RWPE2 (cell line): ENCODE measurements around the gene PDE4D.
A peak's percentile ranks its signal among the peaks of the same experiment; 100 is the strongest.

ENCODE experiments used
- ATAC-seq: fragments of 200-7000 bp; cut with Tn5 transposase; 3 replicates; pipeline ENCODE4 v1.9.1; 2021; ENCODE audit warnings: low read depth
- DNase-seq: peaks from one replicate; pipeline ENCODE4 v3.0.0-alpha.2; 2020; ENCODE audit warnings: low spot score
- H3K27ac ChIP-seq: fragments of 450-650 bp; 2 replicates; pipeline ENCODE4 v1.5.1; 2017; ENCODE audit warnings: mild to moderate bottlenecking; ENCODE audit not compliant: poor library complexity, severe bottlenecking
- H3K27me3 ChIP-seq: fragments of 250-450 bp; sonication (Bioruptor Pico); 2 replicates; pipeline ENCODE4 v1.5.1; 2021; ENCODE audit warnings: mild to moderate bottlenecking, moderate library complexity; ENCODE audit not compliant: insufficient read depth, poor library complexity, severe bottlenecking
- H3K36me3 ChIP-seq: fragments of 250-450 bp; sonication (Bioruptor Pico); 2 replicates; pipeline ENCODE4 v1.5.1; 2020; ENCODE audit warnings: low read depth, mild to moderate bottlenecking, moderate library complexity
- H3K4me1 ChIP-seq: fragments of 250-450 bp; sonication (Bioruptor Pico); 2 replicates; pipeline ENCODE4 v1.5.1; 2021; ENCODE audit warnings: mild to moderate bottlenecking, moderate library complexity; ENCODE audit not compliant: insufficient read depth, poor library complexity, severe bottlenecking
- H3K4me3 ChIP-seq: fragments of 250-450 bp; sonication (Bioruptor Pico); 2 replicates; pipeline ENCODE4 v1.5.1; 2021; ENCODE audit warnings: mild to moderate bottlenecking, moderate library complexity; ENCODE audit not compliant: severe bottlenecking
- H3K9me3 ChIP-seq: fragments of 250-450 bp; sonication (Bioruptor Pico); 2 replicates; pipeline ENCODE4 v1.5.1; 2021; ENCODE audit warnings: mild to moderate bottlenecking, moderate library complexity; ENCODE audit not compliant: severe bottlenecking
- TF ChIP-seq, protein P1 (sequence below): fragments of 450-650 bp; IDR thresholded peaks from one replicate; pipeline ENCODE4 v1.5.1; 2017; ENCODE audit warnings: mild to moderate bottlenecking, moderate library complexity; ENCODE audit not compliant: poor library complexity, severe bottlenecking

PDE4D gene

DNA sequence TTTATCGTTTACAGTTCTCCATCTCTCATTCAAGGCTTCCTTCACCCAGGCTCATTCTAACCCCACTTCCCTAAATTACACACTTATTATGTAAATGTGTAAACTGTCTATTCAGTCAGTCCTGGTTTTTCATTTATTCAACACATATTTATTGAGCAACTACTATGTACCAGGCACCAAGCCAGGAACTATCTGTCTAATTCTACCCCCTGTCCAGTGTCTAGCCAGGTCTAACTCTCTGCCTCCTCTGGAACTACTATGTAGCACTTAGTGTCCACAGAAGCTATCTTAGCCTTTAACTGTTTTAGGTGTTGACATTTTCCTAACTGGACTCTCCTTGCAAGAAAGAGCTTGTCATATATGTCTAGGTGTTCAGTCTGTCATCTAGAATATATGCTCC is 56.5 kb downstream of the PDE4D start:
- Histone ChIP-seq H3K4me1 (no peaks in the 10 kb centered on the region), H3K27ac (no peak overlapping the region), H3K27me3 (no peaks in the 10 kb centered on the region), H3K9me3 (no peaks in the 10 kb centered on the region), H3K36me3 (no peaks in the 10 kb centered on the region), H3K4me3 (no peak overlapping the region)
- DNase-seq (no peak), ATAC-seq (no peak)
- TF ChIP-seq, protein P1, sequence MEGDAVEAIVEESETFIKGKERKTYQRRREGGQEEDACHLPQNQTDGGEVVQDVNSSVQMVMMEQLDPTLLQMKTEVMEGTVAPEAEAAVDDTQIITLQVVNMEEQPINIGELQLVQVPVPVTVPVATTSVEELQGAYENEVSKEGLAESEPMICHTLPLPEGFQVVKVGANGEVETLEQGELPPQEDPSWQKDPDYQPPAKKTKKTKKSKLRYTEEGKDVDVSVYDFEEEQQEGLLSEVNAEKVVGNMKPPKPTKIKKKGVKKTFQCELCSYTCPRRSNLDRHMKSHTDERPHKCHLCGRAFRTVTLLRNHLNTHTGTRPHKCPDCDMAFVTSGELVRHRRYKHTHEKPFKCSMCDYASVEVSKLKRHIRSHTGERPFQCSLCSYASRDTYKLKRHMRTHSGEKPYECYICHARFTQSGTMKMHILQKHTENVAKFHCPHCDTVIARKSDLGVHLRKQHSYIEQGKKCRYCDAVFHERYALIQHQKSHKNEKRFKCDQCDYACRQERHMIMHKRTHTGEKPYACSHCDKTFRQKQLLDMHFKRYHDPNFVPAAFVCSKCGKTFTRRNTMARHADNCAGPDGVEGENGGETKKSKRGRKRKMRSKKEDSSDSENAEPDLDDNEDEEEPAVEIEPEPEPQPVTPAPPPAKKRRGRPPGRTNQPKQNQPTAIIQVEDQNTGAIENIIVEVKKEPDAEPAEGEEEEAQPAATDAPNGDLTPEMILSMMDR = no peak

GRCh38 chr5:59835800-59836199 is 57.7 kb downstream of the PDE4D start:
- ATAC-seq (no peak), DNase-seq (no peak)
- TF ChIP-seq, protein P1 = no peak
- Histone ChIP-seq H3K4me3 (no peak overlapping the region), H3K36me3 (no peaks in the 10 kb centered on the region), H3K27ac (no peak overlapping the region), H3K4me1 (no peaks in the 10 kb centered on the region), H3K27me3 (peaks cover 3% of the 10 kb centered on the region), H3K9me3 (no peaks in the 10 kb centered on the region)

GRCh38 chr5:59833448-59833847 is 60.1 kb downstream of the PDE4D start:
- TF ChIP-seq, protein P1 = no peak

DNA sequence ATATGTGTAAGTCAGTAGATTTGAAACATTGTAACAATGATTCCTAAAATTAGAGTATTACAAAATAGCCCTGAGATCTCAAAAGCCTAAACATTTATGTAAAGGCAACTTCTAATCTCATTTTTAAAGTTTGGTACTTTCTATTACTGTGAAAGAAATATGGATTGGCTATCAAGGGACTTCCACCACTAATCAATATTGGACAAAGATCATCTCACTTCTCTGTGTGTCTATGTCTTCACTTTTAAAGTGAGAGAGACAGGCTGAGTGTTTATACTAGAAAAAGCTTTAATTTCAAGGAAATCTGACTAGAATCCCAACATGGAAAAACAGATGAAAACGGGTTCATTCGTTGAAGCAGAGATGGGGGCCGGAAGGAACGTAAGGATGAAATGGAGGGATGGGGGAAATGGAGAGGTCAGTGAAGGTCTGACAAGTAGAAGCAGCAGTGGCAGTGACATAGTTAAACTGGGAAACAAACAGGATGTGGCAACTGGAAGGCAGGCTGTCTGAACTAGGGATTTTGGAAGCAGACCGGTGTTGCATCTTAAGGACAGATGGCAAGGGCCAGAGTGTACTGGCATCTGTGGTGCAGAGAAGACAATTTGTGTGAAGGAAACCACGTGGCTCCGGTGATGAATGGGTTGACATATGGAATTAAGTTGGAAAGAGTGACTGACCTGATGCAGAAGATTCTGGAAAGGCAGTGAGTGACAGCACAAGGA is 60.8 kb downstream of the PDE4D start:
- ATAC-seq = no peak
- Histone ChIP-seq H3K36me3 (no peaks in the 10 kb centered on the region), H3K4me3 (no peak overlapping the region), H3K27me3 (peaks cover 3% of the 10 kb centered on the region), H3K27ac (no peak overlapping the region), H3K9me3 (no peaks in the 10 kb centered on the region), H3K4me1 (no peaks in the 10 kb centered on the region)
- DNase-seq = no peak
- TF ChIP-seq, protein P1 = no peak

More at GRCh38 chr5:59833448-59833847, 60.1 kb downstream of the PDE4D start:
- Histone ChIP-seq H3K4me1 (no peaks in the 10 kb centered on the region), H3K27me3 (peaks cover 3% of the 10 kb centered on the region), H3K36me3 (no peaks in the 10 kb centered on the region), H3K27ac (no peak overlapping the region), H3K9me3 (no peaks in the 10 kb centered on the region), H3K4me3 (no peak overlapping the region)
- no peak for DNase-seq
- ATAC-seq = no peak

DNA sequence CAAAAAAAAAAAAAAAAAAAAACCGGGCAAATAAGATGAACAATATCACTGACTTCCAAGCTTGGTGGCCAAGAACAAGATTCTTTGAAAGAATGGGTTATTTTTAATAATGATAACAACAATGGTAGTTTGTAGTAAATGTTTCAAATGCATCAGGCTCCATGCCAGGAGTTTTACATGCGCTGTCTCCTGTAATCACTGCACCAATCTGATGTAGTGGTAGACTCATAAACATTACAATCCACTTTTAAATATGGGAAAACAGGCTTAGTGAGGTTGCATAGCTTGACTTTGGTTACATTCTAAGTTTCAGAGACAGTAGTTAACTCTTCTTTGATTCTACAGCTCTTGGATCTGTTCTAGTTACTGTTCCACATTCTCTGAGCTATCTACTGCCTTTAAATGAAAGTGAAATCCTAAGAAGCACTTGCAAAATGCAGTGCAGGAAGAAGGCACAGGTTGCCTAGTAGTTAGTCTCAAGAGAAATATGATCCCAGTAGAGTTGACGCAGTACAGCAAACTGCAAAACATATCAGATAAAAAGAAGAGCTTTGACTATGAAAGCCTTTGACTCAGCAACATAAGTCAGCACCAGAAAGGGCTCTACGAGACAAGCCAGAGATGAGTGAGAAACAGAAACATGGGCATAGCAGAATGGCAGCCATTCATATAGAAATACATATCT is 62.1 kb downstream of the PDE4D start:
- H3K9me3 ChIP-seq = no peaks in the 10 kb centered on the region
- no peak overlapping the region for H3K27ac ChIP-seq
- TF ChIP-seq, protein P1 = no peak
- H3K4me1 ChIP-seq = no peaks in the 10 kb centered on the region
- DNase-seq (no peak), ATAC-seq (peak; percentile 45; the same call in 2 of the 3 replicates)
- H3K27me3 ChIP-seq = peaks cover 3% of the 10 kb centered on the region
- H3K4me3 ChIP-seq = no peak overlapping the region
- no peaks in the 10 kb centered on the region for H3K36me3 ChIP-seq
